ENCODE results near the gene NPB.

The NPB gene

DNA sequence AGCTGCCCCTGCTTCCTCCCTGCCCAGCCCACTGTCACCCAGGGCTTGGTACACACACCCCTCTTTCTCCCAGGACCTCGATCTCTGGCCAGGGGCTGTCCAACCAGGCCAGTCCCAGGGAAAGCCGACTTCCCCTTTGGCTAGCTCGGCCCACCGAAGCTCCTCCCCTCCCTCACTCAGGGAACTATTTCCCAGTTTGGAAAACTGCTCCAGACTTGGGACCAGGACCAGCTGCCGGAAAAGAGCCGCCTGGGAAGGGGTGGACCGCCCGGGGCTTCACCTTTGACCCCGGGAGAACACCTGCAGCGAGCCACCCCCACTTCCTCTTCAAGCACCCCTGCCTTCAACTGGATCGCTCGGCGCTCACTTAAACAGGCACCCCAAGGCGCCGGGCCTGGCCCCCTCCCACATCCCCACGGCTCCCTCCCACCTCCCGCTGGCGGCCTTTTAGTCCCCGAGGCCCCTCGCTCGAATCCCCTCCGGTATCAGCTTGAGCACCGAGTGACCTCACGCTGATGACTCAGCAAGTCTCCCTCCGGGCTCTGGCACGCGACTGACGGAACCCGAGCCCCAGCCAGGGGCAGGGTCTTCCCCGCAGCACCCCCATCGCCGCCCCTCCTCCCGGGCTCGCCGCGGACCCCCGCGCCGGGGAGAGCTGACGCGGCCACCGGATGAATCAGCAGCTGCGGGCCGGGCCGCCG, 24.6 kb downstream of the NPB start:
- peak; percentile 87 for DNase-seq (ENCODE audit: low spot score)

DNA sequence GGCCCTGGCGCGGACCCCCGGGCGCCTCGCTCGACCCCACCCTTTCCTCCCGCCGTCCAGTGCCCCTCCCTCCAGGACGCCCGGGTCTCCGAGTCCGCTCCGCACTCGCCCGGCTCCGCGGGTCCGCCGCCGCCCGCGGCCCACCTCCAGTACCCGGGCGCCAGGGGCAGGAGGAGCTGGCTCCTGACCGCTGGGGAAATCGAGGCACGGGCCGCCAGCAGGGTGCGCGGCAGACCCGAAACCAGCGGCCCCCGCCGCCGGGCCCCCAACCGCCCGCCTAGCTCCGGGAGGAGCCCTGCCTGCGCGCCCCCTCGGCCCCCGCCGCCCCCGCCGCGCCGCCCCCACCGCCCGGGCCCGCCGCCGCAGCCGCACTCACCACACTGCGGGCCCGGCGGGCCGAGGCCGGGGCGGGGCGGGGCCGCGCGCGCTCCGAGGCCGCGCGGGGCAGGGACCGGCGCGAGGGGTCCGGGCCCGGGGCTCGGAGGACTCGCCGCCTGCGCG, 25.2 kb downstream of the NPB start:
- no peak for DNase-seq (ENCODE audit: low spot score)

DNA sequence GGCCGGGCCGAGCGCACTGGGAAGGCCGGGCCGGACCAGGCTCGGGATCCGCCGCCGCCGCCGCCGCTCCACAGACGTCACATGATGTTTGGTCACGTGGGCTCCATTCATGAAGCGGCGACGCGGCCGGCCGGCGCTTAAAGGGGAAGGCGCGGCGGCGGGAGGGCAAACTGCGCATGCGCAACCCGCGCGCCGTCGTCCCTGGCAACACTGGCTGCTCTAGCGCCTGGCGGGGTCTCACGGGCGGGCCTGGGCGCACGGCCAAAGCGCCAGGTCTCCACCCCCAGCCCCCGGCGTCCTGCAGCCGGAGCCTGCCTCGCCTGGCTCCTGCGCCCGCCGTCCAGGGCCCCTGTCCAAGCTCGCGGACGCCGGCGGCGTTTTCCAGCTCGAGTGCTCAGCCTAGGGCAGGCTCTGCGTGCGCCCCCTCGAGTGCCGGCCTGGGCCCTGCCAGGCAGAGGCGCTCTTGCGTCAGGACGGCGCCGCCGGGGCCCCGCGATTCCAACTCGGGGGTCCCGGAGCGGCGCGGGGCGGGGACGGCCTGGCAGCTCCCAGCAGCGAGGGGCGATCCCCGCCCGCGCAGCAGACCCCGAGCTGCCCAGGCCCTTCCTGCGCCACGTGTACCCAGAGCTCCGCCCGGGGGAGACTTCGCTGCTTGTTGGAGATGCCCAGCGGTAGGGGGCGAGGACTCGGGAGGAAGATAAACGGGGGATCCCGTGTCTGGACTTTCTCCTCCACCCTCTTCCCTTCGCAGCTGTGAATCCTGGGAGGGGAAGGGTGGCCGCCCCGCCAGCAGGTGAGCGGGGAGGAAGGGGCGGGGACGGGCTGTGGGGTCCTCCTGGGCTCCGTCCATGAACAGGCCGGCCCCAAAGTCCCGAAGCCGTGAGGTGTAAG, 25.9 kb downstream of the NPB start, which contains the start of gene MAFG:
TSS of gene MAFG (minus strand) at position 83 of the 891 bp plus-strand sequence. CDS start 4,550 bp downstream, outside the sequence.
- DNase-seq (ENCODE audit: low spot score), result peak; percentile 99

DNA sequence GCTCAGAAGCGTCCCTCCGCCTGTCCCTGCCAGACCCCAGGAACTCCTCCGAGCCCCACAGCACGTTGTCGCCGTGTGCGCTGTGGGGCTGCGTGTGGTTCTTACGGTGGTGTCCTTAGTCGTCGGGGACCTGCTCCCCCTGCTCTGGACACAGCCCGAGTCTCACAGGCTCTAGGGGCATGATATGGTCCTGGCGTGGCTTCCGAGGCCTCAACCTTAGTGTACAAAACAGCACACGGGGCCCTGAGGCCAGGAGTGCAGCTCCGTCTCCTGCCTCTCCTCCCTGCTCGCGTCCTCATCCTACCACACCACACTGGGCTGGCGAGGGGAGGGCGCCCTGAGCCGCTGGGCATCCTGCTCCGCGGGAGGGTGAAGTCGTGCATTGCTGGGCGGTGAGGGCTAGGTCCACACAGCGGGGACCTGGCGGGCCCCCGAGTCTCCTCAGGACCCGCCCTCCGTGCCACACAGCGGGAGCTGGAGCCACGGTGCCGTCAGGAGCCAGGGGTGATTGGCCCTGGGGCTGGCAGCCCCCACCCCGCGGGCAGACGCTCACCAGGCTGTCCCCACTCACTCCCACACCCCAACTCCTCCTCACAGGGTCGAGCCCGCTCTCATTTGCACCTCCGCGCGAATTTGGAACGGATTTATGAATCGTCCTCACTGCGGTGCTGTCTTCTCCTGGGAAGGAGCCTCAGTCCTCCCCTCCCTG, 26.7 kb downstream of the NPB start:
- no peak for DNase-seq (ENCODE audit: low spot score)

DNA sequence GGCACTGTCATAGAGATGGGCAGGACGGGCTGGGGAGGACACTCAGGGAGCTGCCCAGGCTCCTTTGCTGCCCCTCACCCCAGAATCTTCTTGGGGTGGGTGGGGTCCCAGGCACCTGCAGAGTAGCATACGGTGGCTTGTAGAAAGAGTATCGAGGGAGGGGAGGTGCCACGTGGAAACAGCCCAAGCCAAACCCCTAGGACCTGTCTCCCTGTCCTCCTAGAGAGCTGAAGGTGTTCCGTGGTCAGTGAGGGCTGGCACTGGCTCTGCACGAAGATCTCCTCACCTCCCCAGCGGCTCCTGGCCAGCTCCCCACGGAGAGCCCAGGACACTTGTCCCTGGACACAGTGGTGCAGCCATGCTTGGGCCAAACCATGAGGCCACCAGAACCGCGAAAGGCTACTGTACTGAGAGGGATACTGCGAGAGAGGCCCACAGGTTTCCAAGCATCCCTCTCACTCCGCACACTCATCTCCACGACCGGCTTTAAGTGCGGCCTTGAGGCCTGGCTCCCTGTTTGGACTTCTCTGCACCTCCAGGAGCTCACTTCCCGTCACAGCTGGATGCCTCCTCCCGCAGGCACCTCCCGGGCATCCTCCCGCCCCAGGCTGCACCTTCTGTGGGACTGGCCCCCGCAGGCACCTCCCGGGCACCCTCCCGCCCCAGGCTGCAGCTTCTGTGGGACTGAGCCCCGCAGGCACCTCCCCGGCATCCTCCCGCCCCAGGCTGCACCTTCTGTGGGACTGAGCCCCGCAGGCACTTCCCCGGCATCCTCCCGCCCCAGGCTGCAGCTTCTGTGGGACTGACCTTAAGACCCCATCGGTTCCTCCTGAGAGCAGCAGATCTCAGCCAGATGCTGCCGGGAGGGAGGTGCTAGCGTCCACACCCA, 27.5 kb downstream of the NPB start:
- DNase-seq (ENCODE audit: low spot score), result no peak

DNA sequence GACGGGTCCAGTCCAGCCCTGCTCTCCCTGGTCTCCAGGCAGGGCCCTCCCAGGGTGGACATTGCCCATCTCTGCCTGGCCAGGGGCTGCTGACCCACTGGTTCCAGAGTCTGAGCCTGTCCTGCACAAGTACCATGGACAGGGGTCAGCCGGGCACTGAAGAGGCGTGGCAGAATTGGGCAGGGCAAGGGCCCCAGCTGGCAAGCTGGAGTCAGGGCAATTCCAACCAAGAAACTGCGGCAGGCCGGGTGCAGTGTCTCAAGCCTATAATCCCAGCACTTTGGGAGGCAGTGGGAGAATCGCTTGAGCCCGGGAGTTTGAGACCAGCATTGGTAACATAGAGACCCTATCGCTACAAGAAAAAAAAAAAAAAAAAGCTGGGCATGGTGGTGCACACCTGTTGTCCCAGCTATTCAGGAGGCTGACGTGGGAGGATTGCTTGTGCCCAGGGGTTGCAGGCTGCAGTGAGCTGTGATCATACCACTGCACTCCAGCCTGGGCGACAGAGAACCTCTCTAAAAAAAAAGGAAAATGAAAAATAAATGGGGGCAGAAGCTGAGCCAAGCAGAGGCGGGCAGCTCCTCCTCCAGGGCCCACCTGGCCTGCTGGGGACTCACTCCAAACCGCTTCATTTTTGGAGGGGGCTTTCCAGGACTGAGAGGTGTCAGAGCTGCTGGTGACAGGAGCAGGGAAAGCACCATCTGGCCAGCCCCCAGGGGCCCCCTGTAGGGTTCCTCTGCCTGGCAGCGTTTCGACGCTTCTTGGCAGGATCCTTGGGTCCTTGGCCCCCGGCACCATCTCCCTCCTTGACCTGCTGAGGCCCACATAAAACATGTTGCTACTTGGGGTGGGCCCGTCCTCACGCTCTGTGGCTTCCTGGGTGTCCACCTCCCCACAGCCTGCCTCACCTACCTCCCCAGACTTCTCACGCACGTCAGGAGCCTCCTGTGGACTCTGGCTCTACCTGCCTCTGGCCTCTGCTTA, 28.4 kb downstream of the NPB start:
- no peak for DNase-seq (ENCODE audit: low spot score)

DNA sequence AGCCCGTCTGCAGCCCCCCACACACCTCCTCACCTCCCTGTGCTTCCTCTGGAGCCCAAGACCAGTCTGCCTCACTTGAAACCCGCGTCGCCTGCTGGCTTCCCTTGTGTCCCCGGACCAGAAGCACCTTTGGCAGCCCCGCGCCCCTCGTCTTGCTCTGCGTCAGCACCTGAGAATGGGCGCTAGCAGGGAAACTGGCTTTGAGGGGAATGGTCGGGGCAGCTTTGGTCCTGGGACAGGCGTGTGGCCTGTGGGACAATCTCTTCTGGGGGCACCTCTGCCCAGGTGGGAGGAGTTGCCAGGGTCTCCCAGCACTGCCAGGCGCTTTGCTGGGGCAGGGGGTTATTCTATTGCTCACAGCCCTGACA, 29.1 kb downstream of the NPB start:
- no peak for DNase-seq (ENCODE audit: low spot score)

DNA sequence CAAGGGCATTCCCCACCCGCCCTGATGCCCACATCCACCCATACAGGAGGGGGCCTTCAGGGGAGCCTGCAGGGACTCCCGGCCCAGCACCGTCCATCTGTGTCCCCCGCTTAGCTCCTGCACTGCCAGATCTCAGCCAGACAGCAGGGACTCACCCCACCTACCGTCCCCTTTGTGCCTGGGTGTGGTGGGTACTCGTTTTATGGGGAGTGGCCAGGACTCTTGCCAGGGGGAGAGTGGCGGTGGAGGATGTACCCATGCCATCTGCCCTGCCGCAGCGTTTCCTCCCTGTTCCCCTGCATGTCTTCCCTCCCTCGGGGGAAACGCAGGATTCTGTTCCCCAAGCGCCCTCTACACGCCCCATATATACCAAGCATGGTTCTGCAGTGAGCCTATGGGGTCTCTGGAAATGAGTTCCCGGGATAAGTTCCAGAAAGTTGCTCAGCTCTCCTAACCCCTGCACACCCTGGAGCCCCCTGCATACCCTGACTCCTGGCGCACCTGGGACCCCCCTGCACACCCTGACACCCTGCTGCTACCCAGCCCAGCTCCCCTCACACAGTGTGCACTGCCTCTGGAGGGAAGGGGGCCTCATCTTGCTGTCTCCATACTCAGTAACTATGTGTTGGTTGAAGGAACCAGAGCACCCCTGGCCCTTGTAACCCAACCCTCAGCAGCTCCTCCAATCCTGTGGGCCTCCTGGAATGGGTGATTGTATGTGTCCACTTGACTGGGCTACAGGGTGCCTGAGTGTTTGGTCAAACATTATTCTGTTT, 29.7 kb downstream of the NPB start:
- no peak for DNase-seq (ENCODE audit: low spot score)

DNA sequence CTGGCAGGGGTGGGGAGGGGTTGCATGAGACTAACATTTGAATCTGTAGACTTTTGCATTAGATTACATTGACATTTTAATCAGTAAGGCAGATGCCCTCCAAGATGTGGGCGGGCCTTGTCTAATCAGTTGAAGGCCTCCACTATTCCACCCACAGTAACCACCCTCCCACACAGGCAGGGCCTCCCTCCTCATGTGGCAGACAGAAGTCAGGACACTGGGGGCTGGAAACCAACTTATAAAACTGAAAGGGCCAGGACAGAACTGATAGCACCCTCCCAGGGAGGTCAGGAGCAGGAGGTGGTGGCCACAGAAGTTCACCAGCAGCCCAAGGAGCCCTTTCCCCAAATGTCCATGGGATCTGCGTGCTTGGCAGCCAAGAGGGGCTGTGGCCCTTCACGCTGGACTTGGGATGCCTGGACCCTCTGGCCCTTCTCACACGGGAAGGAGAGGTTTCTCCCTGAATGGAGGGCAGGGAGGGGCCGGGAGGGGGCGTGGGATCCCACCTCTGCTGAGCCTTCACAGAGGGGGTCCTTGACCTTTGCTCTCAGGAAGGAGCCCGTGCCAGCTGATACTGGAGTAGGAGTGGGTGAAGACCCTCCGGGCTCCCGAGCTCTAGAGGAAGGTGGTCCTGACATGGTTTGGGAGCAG, 30.4 kb downstream of the NPB start:
- DNase-seq (ENCODE audit: low spot score), result no peak

DNA sequence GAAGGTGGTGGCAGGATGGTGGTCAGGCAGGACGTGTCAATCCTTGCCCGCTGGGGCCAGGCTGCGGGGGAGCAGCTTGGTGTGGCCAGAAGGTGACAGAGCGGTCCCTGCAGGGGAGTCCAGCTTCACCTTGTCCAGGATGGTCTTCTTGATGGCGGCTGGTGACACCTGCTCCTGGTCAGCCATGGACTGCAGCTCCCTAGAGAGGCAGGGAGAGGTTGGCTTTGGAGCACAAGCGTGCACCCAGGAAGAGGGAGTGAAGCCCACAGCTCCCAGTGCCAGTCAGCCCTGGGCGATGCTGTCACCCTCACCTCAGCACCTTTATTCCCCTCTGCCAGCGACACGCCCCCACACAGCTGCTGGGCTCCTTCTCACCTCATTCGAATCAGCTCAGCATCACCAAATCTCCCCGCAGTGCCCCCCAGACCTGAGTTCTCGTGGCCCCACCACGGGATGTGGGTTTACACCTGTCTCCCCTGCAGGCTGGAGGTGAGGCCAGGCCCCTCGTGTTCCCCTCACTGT, 31.2 kb downstream of the NPB start:
- DNase-seq (ENCODE audit: low spot score), result no peak

DNA sequence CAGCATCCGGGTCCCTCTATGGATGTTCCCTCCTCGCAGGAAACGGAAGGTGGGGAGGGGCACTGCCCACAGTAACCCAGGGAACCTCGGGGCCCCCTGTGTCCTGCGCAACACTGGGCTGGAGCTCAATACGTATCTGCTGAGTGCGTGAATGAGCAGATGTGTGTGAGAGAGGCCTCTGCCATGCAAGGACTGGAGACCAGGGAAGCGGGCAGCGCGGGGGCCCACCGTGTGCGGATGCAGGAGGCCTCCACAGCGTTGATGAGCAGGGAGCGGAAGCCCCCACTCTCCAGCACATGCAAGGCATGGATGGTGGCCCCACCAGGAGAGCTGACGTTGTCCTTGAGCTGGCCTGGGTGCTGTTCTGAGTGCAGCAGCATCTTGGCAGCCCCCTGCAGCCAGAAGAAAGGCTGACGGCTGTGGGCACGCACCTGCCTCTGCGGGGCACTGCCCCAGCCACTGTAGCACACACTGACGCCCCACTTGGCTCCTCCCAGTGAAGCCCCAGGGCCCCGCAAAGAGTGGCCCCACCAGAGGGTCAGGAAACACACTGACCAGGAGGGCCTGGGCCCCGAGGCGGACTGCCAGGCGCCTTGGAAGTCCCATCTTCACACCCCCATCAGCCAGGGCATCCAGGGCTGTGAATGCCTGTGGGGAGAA, 32.2 kb downstream of the NPB start:
- DNase-seq (ENCODE audit: low spot score), result no peak

DNA sequence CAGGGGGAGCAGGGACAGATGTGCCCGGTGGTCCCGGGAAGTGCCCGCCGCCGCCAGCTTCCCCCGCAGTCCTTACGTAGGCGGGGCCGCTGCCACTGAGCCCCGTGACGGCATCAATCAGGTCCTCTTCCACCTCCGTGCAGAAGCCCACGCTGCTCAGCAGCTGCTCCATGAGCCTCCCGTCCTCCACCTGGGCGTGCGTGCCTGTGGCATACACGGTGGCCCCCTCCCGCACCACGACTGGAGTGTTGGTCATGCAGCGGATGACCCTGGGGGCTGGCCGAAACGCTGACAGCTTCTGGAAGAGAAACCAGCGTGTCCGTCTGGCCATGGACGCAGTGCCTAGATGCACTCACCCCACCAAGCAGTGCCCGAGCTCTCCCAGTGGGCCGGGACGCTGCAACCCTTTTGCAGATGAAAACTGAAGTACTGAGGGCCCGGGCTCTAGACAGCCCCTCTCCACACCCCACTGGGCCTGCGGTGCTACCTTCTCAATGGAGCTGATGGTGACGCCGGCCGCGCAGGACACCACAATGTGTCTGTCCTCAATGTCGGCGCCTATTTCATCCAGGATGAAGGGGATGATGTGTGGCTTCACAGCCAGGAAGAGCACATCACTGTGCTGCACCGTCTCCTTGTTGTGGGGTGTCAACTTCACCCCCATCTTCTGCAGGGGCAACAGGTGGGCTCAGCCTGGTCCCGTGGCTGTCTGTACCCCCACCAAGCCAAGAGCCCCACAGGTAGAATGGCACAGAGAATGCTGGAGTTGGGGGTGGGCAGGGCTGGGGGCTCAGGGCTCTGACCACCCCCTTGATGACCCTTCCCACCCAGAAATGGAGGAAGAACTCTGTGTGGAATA, 33.0 kb downstream of the NPB start:
- no peak for DNase-seq (ENCODE audit: low spot score)

DNA sequence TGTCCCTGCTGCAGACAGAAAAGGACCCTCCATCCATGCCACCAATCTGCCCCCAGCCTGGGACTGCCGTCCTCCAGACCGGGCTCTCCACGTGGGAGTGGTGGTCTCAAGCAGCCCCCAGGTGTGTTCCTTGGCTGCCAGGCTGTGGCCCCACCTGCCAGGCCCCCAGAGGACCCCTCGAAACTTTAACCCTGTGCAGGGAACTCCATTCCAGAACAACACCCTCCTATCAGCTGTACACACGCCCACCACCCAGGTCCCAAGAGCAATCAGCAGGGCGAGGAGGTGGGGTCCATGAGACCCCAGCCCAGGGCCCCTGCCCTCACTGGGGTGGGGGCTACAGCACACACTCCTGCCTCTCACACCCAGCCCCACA, 33.7 kb downstream of the NPB start:
- no peak for DNase-seq (ENCODE audit: low spot score)

DNA sequence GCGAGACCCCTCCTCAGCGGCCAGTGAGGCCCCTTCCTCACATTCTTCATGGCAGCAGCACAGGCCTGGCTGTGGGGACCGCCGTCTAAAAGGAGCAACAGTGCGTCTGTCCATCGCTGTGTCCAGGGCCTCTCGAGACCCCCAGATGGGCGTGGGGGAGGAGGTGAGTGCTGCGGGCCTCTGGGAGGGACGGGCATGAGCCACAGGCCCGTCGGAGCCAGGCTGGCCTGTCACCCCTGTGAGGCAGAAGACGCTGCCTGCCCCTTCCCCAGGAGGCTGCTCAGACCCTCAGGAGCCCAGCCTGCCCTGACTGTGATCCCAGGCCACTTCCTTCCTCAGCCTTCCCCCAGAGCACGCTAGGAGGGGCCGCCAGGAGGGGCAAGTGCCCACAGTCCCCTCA, 37.2 kb downstream of the NPB start:
- DNase-seq (ENCODE audit: low spot score), result no peak

DNA sequence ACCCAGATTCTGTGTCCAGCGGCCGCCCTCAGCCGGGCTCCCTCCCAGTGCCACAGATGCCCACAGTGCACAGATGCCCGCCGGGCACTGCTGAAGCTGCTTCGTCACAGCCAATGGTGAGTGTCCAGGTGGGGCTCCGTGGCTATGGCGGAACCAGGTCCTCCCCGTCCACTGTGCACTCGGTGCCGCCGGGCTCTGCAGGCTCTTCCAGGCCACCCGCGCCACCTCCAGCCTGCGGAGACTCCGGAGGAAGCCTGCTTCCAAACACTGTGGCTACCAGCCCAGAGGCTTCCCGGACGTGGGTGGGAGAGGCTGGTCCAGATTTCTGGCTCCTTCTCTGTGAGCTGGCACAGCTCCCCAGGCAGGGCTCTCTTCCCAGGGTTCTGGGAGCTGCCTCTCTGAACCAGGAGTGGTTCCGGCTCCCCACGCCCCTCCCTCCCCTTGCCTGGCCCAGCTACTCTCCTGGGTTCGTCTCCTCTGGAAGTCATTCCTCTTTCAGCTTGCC, 37.9 kb downstream of the NPB start:
- no peak for DNase-seq (ENCODE audit: low spot score)

DNA sequence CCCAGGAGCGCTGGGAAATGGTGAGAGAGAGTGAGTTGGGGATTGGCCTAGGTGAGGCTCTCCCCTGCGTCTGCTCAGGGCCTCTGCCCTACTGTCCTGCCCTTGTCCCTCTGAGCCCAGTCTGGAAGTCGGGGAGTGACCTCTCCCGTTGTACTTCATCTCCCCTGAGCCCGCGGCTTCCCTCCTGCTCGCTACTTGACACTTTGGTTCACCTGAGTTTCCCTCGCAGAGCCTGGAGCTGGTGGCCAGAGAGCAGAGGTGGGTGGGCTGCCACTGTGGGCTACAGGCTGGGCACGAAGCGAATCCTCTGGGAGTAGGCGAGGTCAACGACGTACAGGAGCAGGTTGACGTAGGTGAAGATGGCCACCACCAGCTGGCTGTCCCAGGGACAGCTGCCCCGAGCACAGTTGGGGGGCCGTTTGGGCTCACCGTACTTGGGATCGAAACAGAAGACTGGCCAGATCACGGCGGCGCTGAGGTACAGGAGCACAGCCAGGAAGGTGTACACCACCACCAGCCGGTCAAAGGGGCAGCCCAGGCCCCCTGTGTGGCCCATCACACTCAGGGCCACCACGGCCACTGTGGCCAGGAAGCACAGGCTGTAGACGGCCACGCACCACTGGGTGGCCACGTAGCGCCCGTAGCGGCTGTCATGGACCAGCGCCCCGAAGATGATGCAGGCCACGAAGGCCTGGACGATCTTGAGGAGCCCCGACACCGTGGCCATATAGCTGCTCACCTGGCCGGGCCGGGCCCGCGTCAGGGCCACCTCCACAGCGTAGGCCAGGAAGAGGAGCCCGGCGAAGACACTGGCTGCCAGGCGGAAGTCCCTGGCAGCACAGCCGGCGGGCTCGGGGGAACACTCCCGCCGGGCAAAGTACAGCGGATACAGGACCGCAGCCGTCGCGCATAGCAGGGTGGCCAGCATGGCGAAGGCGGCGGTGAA, 38.8 kb downstream of the NPB start:
- no peak for DNase-seq (ENCODE audit: low spot score)

All from ecto neural progenitor cell (in vitro differentiated cells).